Panc1 (cell line): ENCODE results near the gene SIL1.

Source experiments
- POLR2AphosphoS5 ChIP-seq: IDR thresholded peaks from 2 replicates; pipeline ENCODE4 v1.6.1; 2012; ENCODE audit warnings: mild to moderate bottlenecking, low read depth, low read length, moderate library complexity
- SIN3A ChIP-seq: IDR thresholded peaks from 2 replicates; pipeline ENCODE4 v1.6.1; 2012; ENCODE audit warnings: low read depth, mild to moderate bottlenecking, low read length, moderate library complexity, borderline replicate concordance; ENCODE audit not compliant: insufficient read depth
- TF ChIP-seq, protein P1 (sequence below): fragments of 450-650 bp; IDR thresholded peaks from 2 replicates; pipeline ENCODE4 v1.5.1; 2017; ENCODE audit warnings: mild to moderate bottlenecking
- TF ChIP-seq, protein P2 (sequence below), 2 experiments: IDR thresholded peaks; 2 replicates each; pipeline ENCODE4 v1.6.1; 2011 to 2012; ENCODE audit warnings: low read depth in 2 of 2, control low read depth in 1 of 2, low read length in 1 of 2, mild to moderate bottlenecking in 1 of 2, moderate library complexity in 1 of 2; ENCODE audit not compliant: insufficient read depth in 1 of 2

DNA sequence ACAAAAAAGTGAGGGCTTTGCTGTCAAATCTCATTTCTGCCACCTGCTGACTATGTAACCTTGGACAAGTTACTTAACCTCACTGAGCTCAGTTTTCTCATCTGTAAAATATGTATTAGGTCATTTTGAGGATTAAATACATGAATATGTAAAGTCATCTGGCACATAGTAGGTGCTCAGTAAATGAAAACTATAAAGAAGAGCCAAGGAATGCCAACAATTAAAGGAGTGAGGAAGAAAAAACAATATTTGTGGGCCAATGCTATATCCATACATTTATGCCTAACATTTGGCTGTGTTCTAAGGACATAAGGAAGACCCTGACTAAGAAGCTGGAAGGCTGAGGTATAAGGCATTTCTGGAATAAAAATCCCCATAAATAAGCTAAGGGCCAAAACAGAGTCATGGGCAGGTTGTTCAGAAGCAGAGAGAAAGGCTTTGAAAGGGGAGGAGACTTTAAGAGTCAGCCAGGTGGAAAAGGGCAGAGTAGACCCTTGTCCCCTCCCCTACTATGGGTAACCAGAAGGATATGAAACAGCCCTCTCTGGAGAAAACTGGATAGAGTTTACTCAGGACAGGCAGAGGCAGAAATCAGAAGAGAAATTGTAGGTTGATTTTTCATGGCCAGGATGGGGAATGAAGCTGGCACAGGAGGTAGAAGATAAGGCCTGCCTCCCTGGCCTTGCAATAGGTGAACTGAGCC, 47.6 kb upstream of the SIL1 start:
- TF ChIP-seq, protein P1, sequence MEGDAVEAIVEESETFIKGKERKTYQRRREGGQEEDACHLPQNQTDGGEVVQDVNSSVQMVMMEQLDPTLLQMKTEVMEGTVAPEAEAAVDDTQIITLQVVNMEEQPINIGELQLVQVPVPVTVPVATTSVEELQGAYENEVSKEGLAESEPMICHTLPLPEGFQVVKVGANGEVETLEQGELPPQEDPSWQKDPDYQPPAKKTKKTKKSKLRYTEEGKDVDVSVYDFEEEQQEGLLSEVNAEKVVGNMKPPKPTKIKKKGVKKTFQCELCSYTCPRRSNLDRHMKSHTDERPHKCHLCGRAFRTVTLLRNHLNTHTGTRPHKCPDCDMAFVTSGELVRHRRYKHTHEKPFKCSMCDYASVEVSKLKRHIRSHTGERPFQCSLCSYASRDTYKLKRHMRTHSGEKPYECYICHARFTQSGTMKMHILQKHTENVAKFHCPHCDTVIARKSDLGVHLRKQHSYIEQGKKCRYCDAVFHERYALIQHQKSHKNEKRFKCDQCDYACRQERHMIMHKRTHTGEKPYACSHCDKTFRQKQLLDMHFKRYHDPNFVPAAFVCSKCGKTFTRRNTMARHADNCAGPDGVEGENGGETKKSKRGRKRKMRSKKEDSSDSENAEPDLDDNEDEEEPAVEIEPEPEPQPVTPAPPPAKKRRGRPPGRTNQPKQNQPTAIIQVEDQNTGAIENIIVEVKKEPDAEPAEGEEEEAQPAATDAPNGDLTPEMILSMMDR = no peak
- no peak for TF ChIP-seq POLR2AphosphoS5
- TF ChIP-seq SIN3A = no peak
- TF ChIP-seq, protein P2, sequence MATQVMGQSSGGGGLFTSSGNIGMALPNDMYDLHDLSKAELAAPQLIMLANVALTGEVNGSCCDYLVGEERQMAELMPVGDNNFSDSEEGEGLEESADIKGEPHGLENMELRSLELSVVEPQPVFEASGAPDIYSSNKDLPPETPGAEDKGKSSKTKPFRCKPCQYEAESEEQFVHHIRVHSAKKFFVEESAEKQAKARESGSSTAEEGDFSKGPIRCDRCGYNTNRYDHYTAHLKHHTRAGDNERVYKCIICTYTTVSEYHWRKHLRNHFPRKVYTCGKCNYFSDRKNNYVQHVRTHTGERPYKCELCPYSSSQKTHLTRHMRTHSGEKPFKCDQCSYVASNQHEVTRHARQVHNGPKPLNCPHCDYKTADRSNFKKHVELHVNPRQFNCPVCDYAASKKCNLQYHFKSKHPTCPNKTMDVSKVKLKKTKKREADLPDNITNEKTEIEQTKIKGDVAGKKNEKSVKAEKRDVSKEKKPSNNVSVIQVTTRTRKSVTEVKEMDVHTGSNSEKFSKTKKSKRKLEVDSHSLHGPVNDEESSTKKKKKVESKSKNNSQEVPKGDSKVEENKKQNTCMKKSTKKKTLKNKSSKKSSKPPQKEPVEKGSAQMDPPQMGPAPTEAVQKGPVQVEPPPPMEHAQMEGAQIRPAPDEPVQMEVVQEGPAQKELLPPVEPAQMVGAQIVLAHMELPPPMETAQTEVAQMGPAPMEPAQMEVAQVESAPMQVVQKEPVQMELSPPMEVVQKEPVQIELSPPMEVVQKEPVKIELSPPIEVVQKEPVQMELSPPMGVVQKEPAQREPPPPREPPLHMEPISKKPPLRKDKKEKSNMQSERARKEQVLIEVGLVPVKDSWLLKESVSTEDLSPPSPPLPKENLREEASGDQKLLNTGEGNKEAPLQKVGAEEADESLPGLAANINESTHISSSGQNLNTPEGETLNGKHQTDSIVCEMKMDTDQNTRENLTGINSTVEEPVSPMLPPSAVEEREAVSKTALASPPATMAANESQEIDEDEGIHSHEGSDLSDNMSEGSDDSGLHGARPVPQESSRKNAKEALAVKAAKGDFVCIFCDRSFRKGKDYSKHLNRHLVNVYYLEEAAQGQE (IDR thresholded peaks at IDR 0.05; ENCODE audit: insufficient read depth in 1 of 2, low read depth in 2 of 2, low read length in 1 of 2) = no peak
